ENCODE results near the gene CDC25B. TPM values are rescaled to one million over a fixed set of nuclear protein-coding genes. Genes with fewer than 3 reads are reported as not detected.
"Not testable (repeated sequence)": the region's sequence is repeated elsewhere in the genome, so short reads cannot be mapped to it uniquely, and the experiment has no call there.

The CDC25B gene
- total RNA-seq, 1 experiment from 2014 or later, result 223 TPM

GRCh38 chr20:3843490-3843889 lies 47.4 kb downstream of the CDC25B start:
- Histone ChIP-seq H3K4me3 (replicated peaks in 1 of 2; ENCODE audit: low read depth in 1 of 2, low read length in 2 of 2) (no peak overlapping the region), H3K4me2 (ENCODE audit: low read length) (peak overlapping the region; percentile 62), H3K9me2 (ENCODE audit: insufficient read depth) (no peaks in the 10 kb centered on the region), H2AFZ (ENCODE audit: low read depth, low read length, poor library complexity, severe bottlenecking) (no peak overlapping the region), H3K79me2 (ENCODE audit: insufficient read depth, low read length) (peaks cover 15% of the 10 kb centered on the region; the same call in 1 of the 2 replicates), H3K4me1 (ENCODE audit: control insufficient read depth in 1 of 2, insufficient read depth in 2 of 2, low read length in 2 of 2) (peaks cover 35 to 72% of the 10 kb centered on the region in 2 experiments), H3K27ac (ENCODE audit: low read depth, low read length) (peak overlapping the region; percentile 52), H4K20me1 (ENCODE audit: insufficient read depth) (no peaks in the 10 kb centered on the region), H3K9me3 (ENCODE audit: control insufficient read depth in 1 of 2, insufficient read depth in 1 of 2, low read depth in 1 of 2, low read length in 2 of 2) (no peaks in the 10 kb centered on the region), H3K27me3 (ENCODE audit: insufficient read depth, low read length) (no peaks in the 10 kb centered on the region), H3K36me3 (ENCODE audit: control insufficient read depth in 1 of 2, insufficient read depth in 2 of 2, low read length in 2 of 2) (no peaks in the 10 kb centered on the region), H3K9ac (ENCODE audit: low read length) (peak overlapping the region; percentile 3; the same call in 1 of the 2 replicates)
- no TSS peak for BruUV-seq (replicated peaks)
- RAD21 ChIA-PET (ENCODE audit: low non-redundant PET in 1 of 2, low total read pairs in 2 of 2, uncharacterized antibody in 2 of 2, unreplicated experiment in 2 of 2), result no interaction called here
- intact Hi-C loops (cut with micrococcal nuclease), result no loop called here
- ATAC-seq (peak; percentile 21; the same call in 1 of the 2 replicates), DNase-seq (ENCODE audit: low read depth, low spot score) (peak; percentile 43)
- CTCF ChIA-PET, result interaction anchor here (1.1 to 1.4 kb wide), 4 partner anchors 12 to 62 kb away, joined by 3 to 4 read pairs (median 4); partner anchors contain the start of gene SPEF1
- TF ChIP-seq SP1 (IDR thresholded peaks at IDR 0.05; ENCODE audit: low read depth) (peak; percentile 48; the same call in 1 of the 2 replicates), POLR2AphosphoS5 (IDR thresholded peaks at IDR 0.05; ENCODE audit: low read depth, low read length) (no peak), ELF1 (IDR thresholded peaks at IDR 0.05; ENCODE audit: borderline replicate concordance, low read depth) (no peak), CBX3 (IDR thresholded peaks at IDR 0.05; ENCODE audit: low read depth) (no peak), JUND (IDR thresholded peaks at IDR 0.05) (peak; percentile 69), EZH2 (IDR thresholded peaks at IDR 0.05) (no peak), FOSL1 (IDR thresholded peaks at IDR 0.05; ENCODE audit: low read depth) (peak; percentile 76)
- POLR2A ChIA-PET, result interaction anchor here (1.3 kb wide), 1 partner anchor 23 kb away, joined by 4 read pairs; the partner anchor contains the start of gene AP5S1

GRCh38 chr20:3843990-3844619 lies 48.0 kb downstream of the CDC25B start:
- BruUV-seq (replicated peaks); DNase-seq (ENCODE audit: low read depth, low spot score); H3K36me3 ChIP-seq (ENCODE audit: control insufficient read depth in 1 of 2, insufficient read depth in 2 of 2, low read length in 2 of 2); intact Hi-C loops (cut with micrococcal nuclease); H3K27me3 ChIP-seq (ENCODE audit: insufficient read depth, low read length); ATAC-seq; H3K9me2 ChIP-seq (ENCODE audit: insufficient read depth); H3K4me3 ChIP-seq (replicated peaks in 1 of 2; ENCODE audit: low read depth in 1 of 2, low read length in 2 of 2); H3K9me3 ChIP-seq (ENCODE audit: control insufficient read depth in 1 of 2, insufficient read depth in 1 of 2, low read depth in 1 of 2, low read length in 2 of 2); H2AFZ ChIP-seq (ENCODE audit: low read depth, low read length, poor library complexity, severe bottlenecking); H4K20me1 ChIP-seq (ENCODE audit: insufficient read depth); H3K9ac ChIP-seq (ENCODE audit: low read length): not testable (repeated sequence)
- CTCF ChIA-PET, result interaction anchor here (1.1 to 1.8 kb wide), 7 partner anchors 11 to 63 kb away, joined by 3 to 7 read pairs (median 4); partner anchors contain the start of genes AP5S1 and SPEF1
- Histone ChIP-seq H3K27ac (ENCODE audit: low read depth, low read length) (peak overlapping the region; percentile 52), H3K79me2 (ENCODE audit: insufficient read depth, low read length) (peaks cover 19% of the 10 kb centered on the region; the same call in 1 of the 2 replicates), H3K4me2 (ENCODE audit: low read length) (peak overlapping the region; percentile 62), H3K4me1 (ENCODE audit: control insufficient read depth in 1 of 2, insufficient read depth in 2 of 2, low read length in 2 of 2) (peaks cover 35 to 75% of the 10 kb centered on the region in 2 experiments)
- RAD21 ChIA-PET (ENCODE audit: low non-redundant PET in 1 of 2, low total read pairs in 2 of 2, uncharacterized antibody in 2 of 2, unreplicated experiment in 2 of 2), result interaction anchor here in 1 of 2 experiments (1.9 kb wide), 1 partner anchor 11 kb away, joined by 4 read pairs; no protein-coding TSS in a partner anchor
- POLR2A ChIA-PET, result interaction anchor here (1.3 kb wide), 2 partner anchors 23 to 24 kb away, joined by 4 to 5 read pairs; partner anchors contain the start of gene AP5S1

All from HCT116 (cell line).